Measurements from ENCODE around the gene SLIT3.

GRCh38 chr5:168613396-168613795 lies 687.5 kb downstream of the SLIT3 start:
- TF ChIP-seq POLR2A (IDR thresholded peaks at IDR 0.05; ENCODE audit: low read length) (no peak), GATA1 (IDR thresholded peaks at IDR 0.05; ENCODE audit: low read depth, low read length) (no peak)

Measured in erythroblast (primary cell).